ENCODE results near the gene APMAP.

The APMAP gene

DNA sequence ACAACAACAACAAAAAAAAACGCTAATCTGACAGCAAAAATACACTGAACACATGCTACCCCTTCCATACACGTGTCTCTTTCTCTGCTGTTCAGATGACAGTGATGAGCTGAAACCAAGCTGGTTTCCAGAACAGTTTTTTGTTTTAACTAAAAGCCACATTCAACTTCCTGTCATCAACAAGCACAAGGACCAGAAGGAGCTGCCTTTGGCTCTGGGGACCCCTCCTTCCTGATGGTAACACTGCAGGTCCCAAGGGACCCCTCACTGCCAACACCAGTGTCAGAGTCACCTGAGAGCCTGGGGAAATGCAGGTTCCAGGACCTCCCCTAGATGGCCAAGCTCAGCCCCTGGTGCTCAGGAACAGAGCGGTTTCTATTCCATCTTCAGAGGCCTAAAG, 37.5 kb downstream of the APMAP start:
- TF ChIP-seq, protein P1, sequence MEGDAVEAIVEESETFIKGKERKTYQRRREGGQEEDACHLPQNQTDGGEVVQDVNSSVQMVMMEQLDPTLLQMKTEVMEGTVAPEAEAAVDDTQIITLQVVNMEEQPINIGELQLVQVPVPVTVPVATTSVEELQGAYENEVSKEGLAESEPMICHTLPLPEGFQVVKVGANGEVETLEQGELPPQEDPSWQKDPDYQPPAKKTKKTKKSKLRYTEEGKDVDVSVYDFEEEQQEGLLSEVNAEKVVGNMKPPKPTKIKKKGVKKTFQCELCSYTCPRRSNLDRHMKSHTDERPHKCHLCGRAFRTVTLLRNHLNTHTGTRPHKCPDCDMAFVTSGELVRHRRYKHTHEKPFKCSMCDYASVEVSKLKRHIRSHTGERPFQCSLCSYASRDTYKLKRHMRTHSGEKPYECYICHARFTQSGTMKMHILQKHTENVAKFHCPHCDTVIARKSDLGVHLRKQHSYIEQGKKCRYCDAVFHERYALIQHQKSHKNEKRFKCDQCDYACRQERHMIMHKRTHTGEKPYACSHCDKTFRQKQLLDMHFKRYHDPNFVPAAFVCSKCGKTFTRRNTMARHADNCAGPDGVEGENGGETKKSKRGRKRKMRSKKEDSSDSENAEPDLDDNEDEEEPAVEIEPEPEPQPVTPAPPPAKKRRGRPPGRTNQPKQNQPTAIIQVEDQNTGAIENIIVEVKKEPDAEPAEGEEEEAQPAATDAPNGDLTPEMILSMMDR (IDR thresholded peaks at IDR 0.05; ENCODE audit: insufficient read depth, missing control alignments): no peak
- FAIRE-seq: no peak
- DNase-seq (ENCODE audit: insufficient read length, low spot score): no peak

DNA sequence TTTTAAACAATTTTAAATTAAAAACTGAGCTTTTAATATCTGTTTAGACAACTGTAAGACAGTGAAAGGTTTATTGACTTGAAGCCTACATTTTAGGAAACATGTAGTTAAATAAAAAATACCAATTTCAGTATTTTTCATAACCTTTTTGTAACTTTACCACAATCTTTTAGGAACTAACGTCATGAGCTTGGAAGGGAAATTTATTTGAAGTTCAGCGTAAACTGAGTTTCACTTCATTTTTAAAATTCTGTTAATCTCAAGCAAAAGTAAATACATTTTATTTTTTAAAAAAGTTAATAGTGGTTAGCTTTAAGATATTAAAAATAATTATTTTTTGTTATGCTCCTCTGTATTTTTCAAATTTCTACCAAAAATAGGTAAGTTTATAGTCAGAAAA, 38.0 kb downstream of the APMAP start:
- TF ChIP-seq, protein P1 (IDR thresholded peaks at IDR 0.05; ENCODE audit: insufficient read depth, missing control alignments): no peak
- no peak for FAIRE-seq
- no peak for DNase-seq (ENCODE audit: insufficient read length, low spot score)

DNA sequence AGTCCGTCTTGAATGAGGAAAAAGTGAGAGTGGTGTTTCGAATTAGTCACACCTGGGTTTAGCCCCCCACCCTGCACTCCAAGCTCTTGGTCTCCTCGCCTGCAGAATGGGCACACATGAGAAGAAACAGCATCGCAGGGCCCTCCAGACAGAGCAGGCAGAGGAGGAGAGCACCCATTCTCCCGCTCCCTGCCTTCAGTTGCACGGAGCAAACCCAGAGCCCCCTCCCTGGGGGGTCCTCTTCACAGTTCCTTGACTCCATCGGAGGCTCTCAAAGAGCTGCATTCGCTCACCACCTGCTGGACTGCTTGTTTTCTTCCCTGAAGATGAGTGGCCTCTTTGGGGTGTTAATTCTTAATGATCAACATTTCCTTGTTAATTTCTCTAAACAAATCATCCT, 38.4 kb downstream of the APMAP start:
- DNase-seq (ENCODE audit: insufficient read length, low spot score) (no peak), FAIRE-seq (no peak)
- TF ChIP-seq, protein P1 (IDR thresholded peaks at IDR 0.05; ENCODE audit: insufficient read depth, missing control alignments): no peak

DNA sequence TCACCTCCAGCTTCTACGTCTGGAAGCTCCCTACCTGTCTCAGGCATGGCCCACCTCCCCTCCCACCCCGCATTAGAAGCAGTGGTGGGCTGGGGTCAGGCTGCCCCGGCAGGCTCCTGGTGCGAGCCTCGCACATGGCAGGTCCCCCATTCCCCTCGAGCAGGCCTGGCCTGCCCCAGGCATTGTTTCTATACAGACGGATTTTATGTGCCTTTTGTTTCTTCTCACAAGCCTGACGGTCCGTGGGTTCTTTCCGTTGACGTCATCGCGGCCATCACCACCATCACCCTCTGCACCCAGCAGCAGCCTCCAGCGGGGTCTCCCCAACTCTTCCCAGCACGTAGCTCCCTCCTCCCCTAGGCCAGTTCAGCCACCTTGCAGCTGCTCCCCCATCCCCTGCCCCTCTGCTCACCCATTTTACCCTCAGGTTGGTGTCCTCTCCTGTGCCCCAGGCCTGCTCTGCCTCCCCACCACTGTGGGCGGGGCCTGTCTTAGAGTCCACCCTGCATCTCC, 38.9 kb downstream of the APMAP start:
- TF ChIP-seq, protein P1 (IDR thresholded peaks at IDR 0.05; ENCODE audit: insufficient read depth, missing control alignments): no peak
- DNase-seq (ENCODE audit: insufficient read length, low spot score) (no peak), FAIRE-seq (no peak)

DNA sequence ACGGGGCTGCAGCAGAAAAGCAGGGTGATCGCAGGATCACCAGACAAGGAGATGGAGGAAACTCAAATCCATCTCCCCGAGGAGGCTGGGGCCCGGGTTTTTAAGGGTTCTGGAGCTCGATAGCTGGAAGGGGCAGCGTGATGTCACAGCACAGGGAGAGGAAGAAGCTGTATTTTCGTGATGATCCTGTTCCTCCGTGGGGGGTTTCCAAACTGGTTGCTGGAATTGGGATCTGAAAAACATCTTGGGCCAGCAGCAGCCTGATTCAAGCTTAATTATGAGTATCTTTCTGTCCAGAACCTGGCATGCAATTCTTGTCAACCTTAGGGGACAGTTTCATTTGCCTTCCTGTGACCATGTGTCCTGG, 39.4 kb downstream of the APMAP start:
- DNase-seq (ENCODE audit: insufficient read length, low spot score) (no peak), FAIRE-seq (no peak)
- TF ChIP-seq, protein P1 (IDR thresholded peaks at IDR 0.05; ENCODE audit: insufficient read depth, missing control alignments): no peak

DNA sequence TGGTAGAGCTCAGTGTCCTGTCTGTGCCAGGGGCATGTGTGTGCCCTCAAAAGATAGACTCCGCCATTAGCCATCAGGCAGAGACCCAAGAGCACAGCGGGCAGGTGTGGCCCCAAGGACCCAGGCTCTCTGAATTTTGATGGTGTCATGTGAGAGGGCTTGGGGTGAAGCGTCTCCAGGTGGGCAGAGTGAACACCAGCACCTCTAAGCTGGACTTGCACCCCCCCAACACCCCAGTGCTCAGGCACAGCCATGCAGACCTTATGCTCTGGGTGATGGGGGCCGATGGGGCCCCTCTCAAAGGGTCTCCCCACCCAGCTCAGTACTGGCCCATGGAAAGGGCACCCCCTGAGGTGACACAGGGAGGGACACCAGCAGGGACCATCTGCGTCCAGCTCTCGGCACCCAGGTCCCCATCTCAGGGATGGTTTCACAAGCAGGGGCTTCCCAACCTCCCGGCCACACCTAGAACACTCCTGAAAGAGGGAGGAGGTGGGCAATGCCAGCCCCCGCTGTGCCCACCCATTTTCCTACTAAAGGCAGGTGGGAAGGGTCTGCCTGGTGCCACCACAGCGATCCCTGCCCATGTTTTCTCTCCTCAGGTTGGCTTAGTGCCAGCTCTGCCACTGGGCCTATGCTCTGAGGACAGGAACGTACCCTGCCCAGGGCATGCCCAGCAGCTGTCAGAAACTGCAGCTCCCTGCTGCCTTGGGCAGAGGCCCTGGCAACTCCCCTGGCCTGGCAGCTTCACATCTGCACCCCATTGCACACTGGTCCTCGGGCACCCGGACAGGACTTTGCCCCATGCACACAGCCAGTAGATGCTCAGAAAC, 40.0 kb downstream of the APMAP start:
- no peak for DNase-seq (ENCODE audit: insufficient read length, low spot score)
- no peak for FAIRE-seq
- TF ChIP-seq, protein P1 (IDR thresholded peaks at IDR 0.05; ENCODE audit: insufficient read depth, missing control alignments): no peak

DNA sequence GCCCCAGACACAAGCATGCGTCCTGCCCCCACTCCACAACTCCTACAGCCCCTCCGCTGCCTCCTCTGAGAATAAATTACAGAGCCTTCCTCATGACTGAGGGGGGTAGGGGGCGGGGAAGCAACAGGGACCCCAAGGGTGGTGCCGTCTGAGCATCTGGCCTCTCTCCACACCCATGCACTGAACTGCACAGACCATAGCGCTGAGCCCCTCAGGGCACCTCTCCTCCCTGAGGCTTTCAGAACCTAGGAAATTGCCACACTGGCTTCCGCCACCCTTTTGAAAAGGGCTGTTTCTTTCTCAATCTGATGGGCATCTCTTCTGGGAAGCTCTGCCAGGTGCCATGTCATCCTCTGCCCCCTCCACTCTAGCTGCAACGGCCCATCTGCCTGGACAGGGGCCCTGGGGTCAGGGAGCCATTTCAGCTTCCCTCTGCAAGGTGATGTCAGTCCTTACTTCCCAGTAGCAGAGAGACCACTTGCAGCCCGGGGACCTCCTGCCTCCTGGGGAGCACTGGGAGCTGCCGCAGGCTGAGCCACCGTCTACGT, 40.9 kb downstream of the APMAP start:
- FAIRE-seq: no peak
- DNase-seq (ENCODE audit: insufficient read length, low spot score): no peak
- TF ChIP-seq, protein P1 (IDR thresholded peaks at IDR 0.05; ENCODE audit: insufficient read depth, missing control alignments): no peak
